Bronchial epithelial cell (primary cell): ENCODE measurements around the gene VDR. TPM values are rescaled to one million over a fixed set of nuclear protein-coding genes. Genes with fewer than 3 reads are reported as not detected.
A peak's percentile ranks its signal among the peaks of the same experiment; 100 is the strongest.

Experiments
- DNase-seq: peaks from one replicate; pipeline ENCODE4 v3.0.0-alpha.2; 2010; ENCODE audit warnings: low read depth
- FAIRE-seq: peaks from 2 replicates; lab custom pipeline; 2011; peaks lifted over from hg19 to GRCh38; lab: Jason Lieb, UNC
- H3K27me3 ChIP-seq: 2 replicates; pipeline ENCODE4 v1.5.1; 2011; ENCODE audit warnings: low read length; ENCODE audit not compliant: control insufficient read depth, insufficient read depth
- H3K36me3 ChIP-seq: 2 replicates; pipeline ENCODE4 v1.5.1; 2011; ENCODE audit warnings: low read length; ENCODE audit not compliant: control insufficient read depth, insufficient read depth
- H3K4me3 ChIP-seq: 2 replicates; pipeline ENCODE4 v1.5.1; 2011; ENCODE audit warnings: mild to moderate bottlenecking, low read depth, low read length, control low read depth
- CTCF ChIP-seq: IDR thresholded peaks from 2 replicates; pipeline ENCODE4 v1.5.1; 2011; ENCODE audit warnings: mild to moderate bottlenecking, moderate library complexity, low read length, control low read depth, inconsistent platforms; ENCODE audit not compliant: insufficient read depth, severe bottlenecking
- total RNA-seq: library from RNA; depleted of rRNA; stranded (reverse); fragments of >200 nt; gene quantifications from 2 replicates; pipeline ENCODE4 v1.2.1, GENCODE V29; 2014

VDR gene
- total RNA-seq, 1 donor from 2014 or later, result 3.4 TPM

- DNase-seq, result peak; percentile 38
- no peak for FAIRE-seq
- H3K27me3 ChIP-seq, result peaks cover 2% of the 10 kb centered on the region
- no peak for TF ChIP-seq CTCF
- H3K4me3 ChIP-seq, result no peak overlapping the region
- H3K36me3 ChIP-seq, result no peaks in the 10 kb centered on the region
Measured at GRCh38 chr12:47946413-47947323, 41.9 kb upstream of the VDR start.

GRCh38 chr12:47945341-47945728 is 40.5 kb upstream of the VDR start:
- no peak for FAIRE-seq
- Histone ChIP-seq H3K27me3 (peaks cover 2% of the 10 kb centered on the region), H3K36me3 (no peaks in the 10 kb centered on the region), H3K4me3 (no peak overlapping the region)
- TF ChIP-seq CTCF, result no peak
- DNase-seq, result peak; percentile 34

- DNase-seq, result no peak
- no peak overlapping the region for H3K4me3 ChIP-seq
- peaks cover 2% of the 10 kb centered on the region for H3K27me3 ChIP-seq
- H3K36me3 ChIP-seq, result no peaks in the 10 kb centered on the region
- no peak for TF ChIP-seq CTCF
- FAIRE-seq, result no peak
Measured at GRCh38 chr12:47944685-47945340, 40.0 kb upstream of the VDR start.

GRCh38 chr12:47943623-47944340 is 39.0 kb upstream of the VDR start:
- H3K4me3 ChIP-seq, result no peak overlapping the region
- peaks cover 2% of the 10 kb centered on the region for H3K27me3 ChIP-seq
- no peaks in the 10 kb centered on the region for H3K36me3 ChIP-seq
- FAIRE-seq, result no peak
- no peak for DNase-seq
- TF ChIP-seq CTCF, result no peak

DNA sequence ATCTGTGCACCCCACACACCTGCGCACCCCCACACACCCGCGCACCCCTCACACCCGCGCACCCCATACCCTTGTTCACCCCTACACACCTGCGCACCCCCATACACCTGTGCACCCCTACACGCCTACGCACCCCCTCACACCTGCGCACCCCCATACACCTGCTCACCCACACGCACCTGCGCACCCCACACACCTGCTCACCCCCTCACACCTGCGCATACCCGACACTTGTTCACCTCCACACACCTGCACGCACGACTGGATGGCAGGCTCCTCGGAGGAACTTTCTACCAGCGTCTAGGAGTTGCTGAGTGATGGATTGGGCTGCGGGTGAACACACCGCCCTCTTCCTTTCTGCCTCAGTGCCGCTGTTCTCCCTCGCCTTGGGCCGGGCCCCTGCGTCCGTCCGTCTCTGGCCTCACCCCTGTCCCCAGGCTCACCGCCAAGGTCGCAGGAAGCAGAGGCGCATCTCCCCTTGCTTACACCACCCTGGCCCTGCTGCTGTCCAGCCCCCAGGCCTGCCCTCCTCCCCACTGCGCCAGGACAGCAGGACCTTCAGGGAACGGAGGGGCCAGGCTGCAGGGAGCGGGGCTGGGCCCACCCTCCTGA is 37.9 kb upstream of the VDR start:
- Histone ChIP-seq H3K27me3 (peaks cover 2% of the 10 kb centered on the region), H3K4me3 (no peak overlapping the region), H3K36me3 (no peaks in the 10 kb centered on the region)
- FAIRE-seq (no peak), DNase-seq (no peak)
- TF ChIP-seq CTCF, result no peak
